ENCODE results near the gene VWA5B1. TPM values are rescaled to one million over a fixed set of nuclear protein-coding genes. Genes with fewer than 3 reads are reported as not detected.

Gene VWA5B1
- total and polyA plus RNA-seq, 10 donors, result 0.28 TPM; not detected in 9

GRCh38 chr1:20301463-20302107 is 10.9 kb downstream of the VWA5B1 start:
- Histone ChIP-seq H3K27me3 (replicated peaks in 1 of 7) (peaks cover 0 to 25% (median 0%) of the 10 kb centered on the region in 7 donors), H3K36me3 (no peaks in the 10 kb centered on the region), H3K9me3 (no peaks in the 10 kb centered on the region), H3K4me3 (no peak overlapping the region), H3K27ac (no peak overlapping the region), H3K4me1 (no peaks in the 10 kb centered on the region)
- WGBS, 5 donors, result 68 to 79% (median 74%) methylated on average over 10 to 13 of the region's 13 CpGs
- intact Hi-C loops (cut with DNase I; ENCODE audit: low total_unique reads), result no loop called here
- TF ChIP-seq POLR2AphosphoS5 (IDR thresholded peaks at IDR 0.05) (no peak), POLR2A (IDR thresholded peaks at IDR 0.05) (no peak), CTCF (IDR thresholded peaks at IDR 0.05 in 8 of 11, conservative IDR thresholded peaks at IDR 0.05 in 3 of 11) (no peak)
- DNase-seq, result no peak

GRCh38 chr1:20302108-20302471 is 11.4 kb downstream of the VWA5B1 start:
- Histone ChIP-seq H3K36me3 (no peaks in the 10 kb centered on the region), H3K4me1 (no peaks in the 10 kb centered on the region), H3K27me3 (replicated peaks in 1 of 7) (peaks cover 0 to 25% (median 0%) of the 10 kb centered on the region in 7 donors), H3K4me3 (no peak overlapping the region), H3K9me3 (no peaks in the 10 kb centered on the region), H3K27ac (no peak overlapping the region)
- DNase-seq, result no peak
- TF ChIP-seq CTCF (IDR thresholded peaks at IDR 0.05 in 8 of 11, conservative IDR thresholded peaks at IDR 0.05 in 3 of 11), result no peak
- TF ChIP-seq POLR2A (IDR thresholded peaks at IDR 0.05), result no peak
- no peak for TF ChIP-seq POLR2AphosphoS5 (IDR thresholded peaks at IDR 0.05)
- intact Hi-C loops (cut with DNase I; ENCODE audit: low total_unique reads), result no loop called here
- 48 to 78% (median 69%) methylated on average over 2 of the region's 2 CpGs for WGBS, 5 donors

DNA sequence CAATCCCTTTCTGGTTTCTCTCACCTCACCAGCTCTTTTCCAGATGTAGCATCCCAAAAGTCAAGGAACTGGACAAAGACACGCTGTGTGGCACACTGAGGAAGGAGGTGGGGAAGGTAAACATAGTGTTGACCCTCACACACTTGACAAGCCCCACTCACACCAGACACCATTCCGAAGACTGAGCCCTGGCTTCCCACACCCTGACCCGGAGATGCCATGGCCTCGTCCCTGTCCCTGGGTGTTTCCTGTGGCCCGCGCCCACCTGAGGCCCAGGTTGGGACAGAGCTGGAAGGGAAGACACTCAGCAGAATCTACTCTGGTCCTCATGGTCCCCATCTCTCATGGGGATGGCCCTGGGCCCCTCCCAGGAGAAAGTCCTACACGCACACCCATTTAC is 16.4 kb downstream of the VWA5B1 start:
- intact Hi-C loops (cut with DNase I; ENCODE audit: low total_unique reads), result no loop called here
- H3K4me1 ChIP-seq, result no peaks in the 10 kb centered on the region
- DNase-seq, result no peak
- TF ChIP-seq CTCF (IDR thresholded peaks at IDR 0.05 in 8 of 11, conservative IDR thresholded peaks at IDR 0.05 in 3 of 11) (no peak), POLR2A (IDR thresholded peaks at IDR 0.05) (no peak)
- WGBS, 5 donors, result 68 to 91% (median 76%) methylated on average over 7 of the region's 7 CpGs
- H3K36me3 ChIP-seq, result no peaks in the 10 kb centered on the region
- no peaks in the 10 kb centered on the region for H3K9me3 ChIP-seq
- H3K27me3 ChIP-seq (replicated peaks in 1 of 7), result peaks cover 0 to 21% (median 0%) of the 10 kb centered on the region in 7 donors
- no peak overlapping the region for H3K27ac ChIP-seq
- H3K4me3 ChIP-seq, result no peak overlapping the region

GRCh38 chr1:20308569-20308968 is 17.9 kb downstream of the VWA5B1 start:
- Histone ChIP-seq H3K36me3 (no peaks in the 10 kb centered on the region), H3K27ac (no peak overlapping the region), H3K9me3 (no peaks in the 10 kb centered on the region), H3K4me1 (no peaks in the 10 kb centered on the region), H3K4me3 (no peak overlapping the region), H3K27me3 (replicated peaks in 1 of 7) (peaks cover 0 to 19% (median 0%) of the 10 kb centered on the region in 7 donors)
- 75 to 86% (median 84%) methylated on average over 5 of the region's 5 CpGs for WGBS, 5 donors
- intact Hi-C loops (cut with DNase I; ENCODE audit: low total_unique reads), result no loop called here
- TF ChIP-seq CTCF (IDR thresholded peaks at IDR 0.05 in 8 of 11, conservative IDR thresholded peaks at IDR 0.05 in 3 of 11) (no peak), POLR2AphosphoS5 (IDR thresholded peaks at IDR 0.05) (no peak), POLR2A (IDR thresholded peaks at IDR 0.05) (no peak)
- no peak for DNase-seq

Measured in spleen (tissue), 11 donors.